ENCODE data around the gene SLC16A2. TPM values are rescaled to one million over a fixed set of nuclear protein-coding genes. Genes with fewer than 3 reads are reported as not detected.

SLC16A2 gene
- polyA plus RNA-seq, 1 of the 3 experiments (the other 2 are of a cell fraction): 10.9 TPM

DNA sequence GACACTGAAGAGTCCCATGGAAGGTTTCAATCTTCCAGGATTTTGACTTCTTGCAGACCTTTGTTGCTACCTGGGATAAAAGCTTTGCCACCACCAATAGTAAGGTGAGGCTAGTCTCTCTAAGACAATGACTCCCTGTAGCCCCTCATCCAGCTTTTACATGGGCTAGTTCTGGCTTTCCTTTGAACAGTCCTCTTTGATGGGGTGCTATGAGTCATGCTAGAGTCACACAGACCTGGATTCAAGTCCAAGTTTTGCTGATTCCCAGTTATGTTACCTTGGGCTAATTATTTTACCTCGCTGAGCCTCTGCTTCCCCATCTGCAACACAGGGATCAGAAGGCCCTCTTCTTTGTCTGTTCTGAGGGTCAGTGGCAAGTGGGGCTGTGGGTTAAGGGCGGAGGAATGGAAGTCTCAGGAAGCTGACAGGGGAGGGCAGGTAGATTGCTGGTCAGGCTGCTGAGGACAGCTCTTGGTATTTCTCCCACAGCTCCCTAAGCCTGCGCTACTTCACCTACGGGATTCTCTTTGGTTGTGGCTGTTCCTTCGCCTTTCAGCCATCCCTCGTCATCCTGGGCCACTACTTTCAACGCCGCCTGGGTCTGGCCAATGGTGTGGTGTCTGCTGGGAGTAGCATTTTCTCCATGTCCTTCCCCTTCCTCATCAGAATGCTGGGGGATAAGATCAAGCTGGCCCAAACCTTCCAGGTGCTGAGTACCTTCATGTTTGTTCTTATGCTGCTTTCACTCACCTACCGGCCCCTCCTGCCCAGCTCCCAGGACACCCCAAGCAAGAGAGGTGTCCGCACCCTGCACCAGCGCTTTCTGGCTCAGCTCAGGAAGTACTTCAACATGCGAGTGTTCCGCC, 102.8 kb downstream of the SLC16A2 start (continued):
- TF ChIP-seq FOXJ3 (CRISPR knock-in tag; IDR thresholded peaks at IDR 0.05): no peak
- no peak for TF ChIP-seq EZH2phosphoT487 (IDR thresholded peaks at IDR 0.05; ENCODE audit: borderline replicate concordance, low read depth)

- no peak overlapping the region for H3K9ac ChIP-seq
- ChIA-PET CTCF (interaction anchor here (1.2 to 2.4 kb wide), 4 partner anchors 10 to 142 kb away, joined by 3 to 7 read pairs (median 4); no protein-coding TSS in a partner anchor), POLR2A (no interaction called here)
- no peak for DNase-seq
- H3K36me3 ChIP-seq (replicated peaks in 1 of 2; ENCODE audit: control insufficient read depth in 1 of 2, insufficient read depth in 2 of 2, low read length in 1 of 2): no peaks in the 10 kb centered on the region
- H3F3A ChIP-seq (replicated peaks; ENCODE audit: insufficient read depth): no peaks in the 10 kb centered on the region
- H3K4me2 ChIP-seq: no peak overlapping the region
- H3K9me3 ChIP-seq: no peaks in the 10 kb centered on the region
- TF ChIP-seq, protein P1, sequence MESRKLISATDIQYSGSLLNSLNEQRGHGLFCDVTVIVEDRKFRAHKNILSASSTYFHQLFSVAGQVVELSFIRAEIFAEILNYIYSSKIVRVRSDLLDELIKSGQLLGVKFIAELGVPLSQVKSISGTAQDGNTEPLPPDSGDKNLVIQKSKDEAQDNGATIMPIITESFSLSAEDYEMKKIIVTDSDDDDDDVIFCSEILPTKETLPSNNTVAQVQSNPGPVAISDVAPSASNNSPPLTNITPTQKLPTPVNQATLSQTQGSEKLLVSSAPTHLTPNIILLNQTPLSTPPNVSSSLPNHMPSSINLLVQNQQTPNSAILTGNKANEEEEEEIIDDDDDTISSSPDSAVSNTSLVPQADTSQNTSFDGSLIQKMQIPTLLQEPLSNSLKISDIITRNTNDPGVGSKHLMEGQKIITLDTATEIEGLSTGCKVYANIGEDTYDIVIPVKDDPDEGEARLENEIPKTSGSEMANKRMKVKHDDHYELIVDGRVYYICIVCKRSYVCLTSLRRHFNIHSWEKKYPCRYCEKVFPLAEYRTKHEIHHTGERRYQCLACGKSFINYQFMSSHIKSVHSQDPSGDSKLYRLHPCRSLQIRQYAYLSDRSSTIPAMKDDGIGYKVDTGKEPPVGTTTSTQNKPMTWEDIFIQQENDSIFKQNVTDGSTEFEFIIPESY (IDR thresholded peaks at IDR 0.05; ENCODE audit: borderline replicate concordance, low read depth): no peak
- TF ChIP-seq RXRA (IDR thresholded peaks at IDR 0.05; ENCODE audit: borderline replicate concordance, low read depth) (no peak), NRF1 (IDR thresholded peaks at IDR 0.05; ENCODE audit: low read depth, low read length) (no peak), GABPA (IDR thresholded peaks at IDR 0.05; ENCODE audit: low read depth) (no peak), MEF2A (IDR thresholded peaks at IDR 0.05; ENCODE audit: borderline replicate concordance, low read depth) (no peak), POLR2AphosphoS5 (IDR thresholded peaks at IDR 0.05; ENCODE audit: low read depth, low read length) (no peak), YY1 (IDR thresholded peaks at IDR 0.05; ENCODE audit: low read depth) (no peak), EZH2phosphoT487 (IDR thresholded peaks at IDR 0.05; ENCODE audit: borderline replicate concordance, low read depth) (no peak), MAX (IDR thresholded peaks at IDR 0.05; ENCODE audit: low read depth) (no peak), JUND (IDR thresholded peaks at IDR 0.05) (no peak)
- TF ChIP-seq, protein P2, sequence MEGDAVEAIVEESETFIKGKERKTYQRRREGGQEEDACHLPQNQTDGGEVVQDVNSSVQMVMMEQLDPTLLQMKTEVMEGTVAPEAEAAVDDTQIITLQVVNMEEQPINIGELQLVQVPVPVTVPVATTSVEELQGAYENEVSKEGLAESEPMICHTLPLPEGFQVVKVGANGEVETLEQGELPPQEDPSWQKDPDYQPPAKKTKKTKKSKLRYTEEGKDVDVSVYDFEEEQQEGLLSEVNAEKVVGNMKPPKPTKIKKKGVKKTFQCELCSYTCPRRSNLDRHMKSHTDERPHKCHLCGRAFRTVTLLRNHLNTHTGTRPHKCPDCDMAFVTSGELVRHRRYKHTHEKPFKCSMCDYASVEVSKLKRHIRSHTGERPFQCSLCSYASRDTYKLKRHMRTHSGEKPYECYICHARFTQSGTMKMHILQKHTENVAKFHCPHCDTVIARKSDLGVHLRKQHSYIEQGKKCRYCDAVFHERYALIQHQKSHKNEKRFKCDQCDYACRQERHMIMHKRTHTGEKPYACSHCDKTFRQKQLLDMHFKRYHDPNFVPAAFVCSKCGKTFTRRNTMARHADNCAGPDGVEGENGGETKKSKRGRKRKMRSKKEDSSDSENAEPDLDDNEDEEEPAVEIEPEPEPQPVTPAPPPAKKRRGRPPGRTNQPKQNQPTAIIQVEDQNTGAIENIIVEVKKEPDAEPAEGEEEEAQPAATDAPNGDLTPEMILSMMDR (IDR thresholded peaks at IDR 0.05): no peak
- TF ChIP-seq, protein P3, sequence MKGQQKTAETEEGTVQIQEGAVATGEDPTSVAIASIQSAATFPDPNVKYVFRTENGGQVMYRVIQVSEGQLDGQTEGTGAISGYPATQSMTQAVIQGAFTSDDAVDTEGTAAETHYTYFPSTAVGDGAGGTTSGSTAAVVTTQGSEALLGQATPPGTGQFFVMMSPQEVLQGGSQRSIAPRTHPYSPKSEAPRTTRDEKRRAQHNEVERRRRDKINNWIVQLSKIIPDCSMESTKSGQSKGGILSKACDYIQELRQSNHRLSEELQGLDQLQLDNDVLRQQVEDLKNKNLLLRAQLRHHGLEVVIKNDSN (IDR thresholded peaks at IDR 0.05; ENCODE audit: borderline replicate concordance, low read depth): no peak
- TF ChIP-seq, protein P4, sequence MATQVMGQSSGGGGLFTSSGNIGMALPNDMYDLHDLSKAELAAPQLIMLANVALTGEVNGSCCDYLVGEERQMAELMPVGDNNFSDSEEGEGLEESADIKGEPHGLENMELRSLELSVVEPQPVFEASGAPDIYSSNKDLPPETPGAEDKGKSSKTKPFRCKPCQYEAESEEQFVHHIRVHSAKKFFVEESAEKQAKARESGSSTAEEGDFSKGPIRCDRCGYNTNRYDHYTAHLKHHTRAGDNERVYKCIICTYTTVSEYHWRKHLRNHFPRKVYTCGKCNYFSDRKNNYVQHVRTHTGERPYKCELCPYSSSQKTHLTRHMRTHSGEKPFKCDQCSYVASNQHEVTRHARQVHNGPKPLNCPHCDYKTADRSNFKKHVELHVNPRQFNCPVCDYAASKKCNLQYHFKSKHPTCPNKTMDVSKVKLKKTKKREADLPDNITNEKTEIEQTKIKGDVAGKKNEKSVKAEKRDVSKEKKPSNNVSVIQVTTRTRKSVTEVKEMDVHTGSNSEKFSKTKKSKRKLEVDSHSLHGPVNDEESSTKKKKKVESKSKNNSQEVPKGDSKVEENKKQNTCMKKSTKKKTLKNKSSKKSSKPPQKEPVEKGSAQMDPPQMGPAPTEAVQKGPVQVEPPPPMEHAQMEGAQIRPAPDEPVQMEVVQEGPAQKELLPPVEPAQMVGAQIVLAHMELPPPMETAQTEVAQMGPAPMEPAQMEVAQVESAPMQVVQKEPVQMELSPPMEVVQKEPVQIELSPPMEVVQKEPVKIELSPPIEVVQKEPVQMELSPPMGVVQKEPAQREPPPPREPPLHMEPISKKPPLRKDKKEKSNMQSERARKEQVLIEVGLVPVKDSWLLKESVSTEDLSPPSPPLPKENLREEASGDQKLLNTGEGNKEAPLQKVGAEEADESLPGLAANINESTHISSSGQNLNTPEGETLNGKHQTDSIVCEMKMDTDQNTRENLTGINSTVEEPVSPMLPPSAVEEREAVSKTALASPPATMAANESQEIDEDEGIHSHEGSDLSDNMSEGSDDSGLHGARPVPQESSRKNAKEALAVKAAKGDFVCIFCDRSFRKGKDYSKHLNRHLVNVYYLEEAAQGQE (IDR thresholded peaks at IDR 0.05; ENCODE audit: low read depth, low read length): no peak
- TF ChIP-seq, protein P5, sequence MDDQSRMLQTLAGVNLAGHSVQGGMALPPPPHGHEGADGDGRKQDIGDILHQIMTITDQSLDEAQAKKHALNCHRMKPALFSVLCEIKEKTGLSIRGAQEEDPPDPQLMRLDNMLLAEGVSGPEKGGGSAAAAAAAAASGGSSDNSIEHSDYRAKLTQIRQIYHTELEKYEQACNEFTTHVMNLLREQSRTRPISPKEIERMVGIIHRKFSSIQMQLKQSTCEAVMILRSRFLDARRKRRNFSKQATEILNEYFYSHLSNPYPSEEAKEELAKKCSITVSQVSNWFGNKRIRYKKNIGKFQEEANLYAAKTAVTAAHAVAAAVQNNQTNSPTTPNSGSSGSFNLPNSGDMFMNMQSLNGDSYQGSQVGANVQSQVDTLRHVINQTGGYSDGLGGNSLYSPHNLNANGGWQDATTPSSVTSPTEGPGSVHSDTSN (IDR thresholded peaks at IDR 0.05): no peak
- peaks cover 8% of the 10 kb centered on the region; the same call in 1 of the 2 replicates for H3K27me3 ChIP-seq (ENCODE audit: insufficient read depth)
- H3K4me3 ChIP-seq (ENCODE audit: low read depth in 2 of 2, low read length in 1 of 2): no peak overlapping the region
- peaks cover 0 to 42% of the 10 kb centered on the region in 2 experiments; a peak in 1 of 4 replicates for H3K4me1 ChIP-seq (ENCODE audit: control insufficient read depth in 1 of 2, insufficient read depth in 2 of 2, low read depth in 1 of 2, low read length in 1 of 2)
- no peaks in the 10 kb centered on the region for H3K9me2 ChIP-seq
- no peak overlapping the region for H2AFZ ChIP-seq (ENCODE audit: low read depth)
- no peaks in the 10 kb centered on the region for H4K20me1 ChIP-seq (ENCODE audit: insufficient read depth)
- H3K27ac ChIP-seq (ENCODE audit: low read depth in 2 of 2, low read length in 1 of 2): no peak overlapping the region
- no peaks in the 10 kb centered on the region for H3K79me2 ChIP-seq (ENCODE audit: insufficient read depth)
Observed at GRCh38 chrX:74525116-74525515, 103.8 kb downstream of the SLC16A2 start.
